ENCODE results near the gene BCAR3. TPM values are rescaled to one million over a fixed set of nuclear protein-coding genes. Genes with fewer than 3 reads are reported as not detected.

Gene BCAR3
- total and polyA plus RNA-seq, 4 donors: 12.2 to 33.3 (median 18.2) TPM

DNA sequence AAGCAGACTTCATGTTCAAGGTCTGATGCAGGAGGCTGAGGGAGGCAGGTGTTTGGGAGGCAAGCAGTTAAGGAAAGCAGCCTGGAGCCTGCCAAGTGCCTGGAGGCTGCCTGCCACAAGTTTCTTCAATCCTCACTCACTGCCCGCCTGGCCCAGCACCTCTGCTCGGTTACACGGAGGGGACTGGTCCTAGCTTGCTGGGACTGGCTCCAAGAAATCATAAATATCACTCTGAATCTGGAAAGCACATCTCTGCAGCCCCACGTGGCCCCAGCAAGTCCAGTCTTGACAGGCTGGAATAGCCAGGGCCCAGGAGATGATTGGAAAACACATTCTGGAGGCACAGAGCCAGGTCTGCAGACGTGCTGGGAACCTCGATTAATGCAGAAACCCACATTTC, 83.9 kb downstream of the BCAR3 start:
- Histone ChIP-seq H3K9me3 (ENCODE audit: control insufficient read depth in 4 of 4, insufficient read depth in 3 of 4, low read length in 3 of 4) (no peaks in the 10 kb centered on the region), H3K27me3 (ENCODE audit: control insufficient read depth in 3 of 3, insufficient read depth in 3 of 3, low read length in 2 of 3) (no peaks in the 10 kb centered on the region), H3K9ac (ENCODE audit: insufficient read depth in 1 of 2, low read length in 2 of 2) (no peak overlapping the region), H3K4me1 (ENCODE audit: control insufficient read depth in 5 of 5, insufficient read depth in 5 of 5, low read length in 5 of 5) (peaks cover 3 to 26% (median 15%) of the 10 kb centered on the region in 5 donors), H3K4me3 (no peak overlapping the region), H3K27ac (ENCODE audit: low read depth in 1 of 2, low read length in 1 of 2) (no peak overlapping the region), H3K36me3 (ENCODE audit: control insufficient read depth in 4 of 4, insufficient read depth in 4 of 4, low read length in 4 of 4) (no peaks in the 10 kb centered on the region)
- WGBS, 2 donors: 58 to 79% methylated on average over 6 of the region's 6 CpGs
- DNase-seq (peak; percentile 74 to 90 (median 84)), ATAC-seq (ENCODE audit: insufficient read depth, low FRiP score) (no peak)
- no peak for TF ChIP-seq CTCF (IDR thresholded peaks at IDR 0.05; ENCODE audit: control extremely low read depth, extremely low read depth)

DNA sequence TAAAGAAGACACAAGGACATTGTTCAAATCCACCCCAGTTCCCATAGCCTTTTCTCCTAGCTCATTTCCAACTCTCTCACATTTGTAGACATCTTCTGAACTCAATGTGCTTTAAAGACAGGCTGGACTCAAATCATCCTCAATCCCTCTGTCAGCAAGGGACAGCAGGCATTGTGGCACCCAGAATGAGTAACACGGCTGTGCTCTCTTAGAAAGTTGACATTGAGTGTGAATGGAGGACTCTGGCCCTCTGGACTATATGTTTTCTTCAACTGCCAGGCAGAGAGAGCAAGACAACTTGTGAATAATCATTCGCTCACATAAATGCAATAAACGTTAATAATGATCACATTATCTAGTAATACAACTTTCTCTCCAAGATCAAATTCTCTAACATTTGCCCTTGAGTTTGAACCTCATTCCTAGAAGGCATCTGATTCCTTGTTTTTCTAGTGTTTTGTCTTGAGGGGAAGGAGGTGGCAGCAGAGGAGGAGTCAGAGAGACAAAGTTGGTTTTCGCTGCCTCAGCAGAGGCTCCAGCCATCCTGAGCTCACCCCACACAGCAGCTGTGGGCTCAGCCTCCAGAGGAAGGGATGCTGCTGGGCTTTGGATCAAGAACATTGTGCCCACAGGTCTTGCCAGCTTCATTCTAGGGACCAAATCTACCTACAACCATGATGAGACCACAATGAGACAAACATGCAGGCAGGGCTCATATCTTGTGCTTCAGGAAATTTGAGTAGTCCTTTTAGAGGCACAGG, 85.1 kb downstream of the BCAR3 start:
- WGBS, 2 donors: 86 to 91% methylated on average over 4 of the region's 4 CpGs
- peaks cover 0 to 3% (median 0%) of the 10 kb centered on the region in 4 donors for H3K36me3 ChIP-seq (ENCODE audit: control insufficient read depth in 4 of 4, insufficient read depth in 4 of 4, low read length in 4 of 4)
- no peak overlapping the region for H3K9ac ChIP-seq (ENCODE audit: insufficient read depth in 1 of 2, low read length in 2 of 2)
- no peak for ATAC-seq (ENCODE audit: insufficient read depth, low FRiP score)
- TF ChIP-seq CTCF (IDR thresholded peaks at IDR 0.05; ENCODE audit: control extremely low read depth, extremely low read depth): no peak
- no peaks in the 10 kb centered on the region for H3K9me3 ChIP-seq (ENCODE audit: control insufficient read depth in 4 of 4, insufficient read depth in 3 of 4, low read length in 3 of 4)
- peaks cover 3 to 31% (median 16%) of the 10 kb centered on the region in 5 donors for H3K4me1 ChIP-seq (ENCODE audit: control insufficient read depth in 5 of 5, insufficient read depth in 5 of 5, low read length in 5 of 5)
- H3K27ac ChIP-seq (ENCODE audit: low read depth in 1 of 2, low read length in 1 of 2): no peak overlapping the region
- DNase-seq: no peak
- no peaks in the 10 kb centered on the region for H3K27me3 ChIP-seq (ENCODE audit: control insufficient read depth in 3 of 3, insufficient read depth in 3 of 3, low read length in 2 of 3)
- no peak overlapping the region for H3K4me3 ChIP-seq

- Histone ChIP-seq H3K4me3 (no peak overlapping the region), H3K9ac (ENCODE audit: insufficient read depth in 1 of 2, low read length in 2 of 2) (no peak overlapping the region), H3K36me3 (ENCODE audit: control insufficient read depth in 4 of 4, insufficient read depth in 4 of 4, low read length in 4 of 4) (peaks cover 0 to 3% (median 0%) of the 10 kb centered on the region in 4 donors), H3K27me3 (ENCODE audit: control insufficient read depth in 3 of 3, insufficient read depth in 3 of 3, low read length in 2 of 3) (no peaks in the 10 kb centered on the region), H3K4me1 (ENCODE audit: control insufficient read depth in 5 of 5, insufficient read depth in 5 of 5, low read length in 5 of 5) (peaks cover 3 to 31% (median 16%) of the 10 kb centered on the region in 5 donors), H3K9me3 (ENCODE audit: control insufficient read depth in 4 of 4, insufficient read depth in 3 of 4, low read length in 3 of 4) (no peaks in the 10 kb centered on the region), H3K27ac (ENCODE audit: low read depth in 1 of 2, low read length in 1 of 2) (no peak overlapping the region)
- WGBS, 2 donors: 82 to 84% methylated on average over 4 of the region's 4 CpGs
- ATAC-seq (ENCODE audit: insufficient read depth, low FRiP score) (no peak), DNase-seq (no peak)
- TF ChIP-seq CTCF (IDR thresholded peaks at IDR 0.05; ENCODE audit: control extremely low read depth, extremely low read depth): no peak
These were observed 85.9 kb downstream of the BCAR3 start for GRCh38 chr1:93595743-93596142.
